Spleen (tissue), 7 donors: ENCODE results near the gene ARHGEF10L.

ENCODE experiments used
- POLR2A ChIP-seq, 3 donors: fragments of 450-650 bp; IDR thresholded peaks; one replicate each; pipeline ENCODE4 v1.5.1; 2017; ENCODE audit warnings: antibody characterized with exemption in 3 of 3, mild to moderate bottlenecking in 1 of 3
- POLR2AphosphoS5 ChIP-seq, 3 donors: sonication (generic); formaldehyde crosslinking; IDR thresholded peaks; one replicate each; pipeline ENCODE4 v1.5.1; 2017; ENCODE audit warnings: antibody characterized with exemption in 3 of 3
- TF ChIP-seq, protein P1 (sequence below), 11 experiments: fragments of 200-600 bp in 7 of 11; fragments of 450-650 bp in 4 of 11; sonication (generic) in 4 of 11; IDR thresholded peaks in 8 of 11; conservative IDR thresholded peaks in 3 of 11; 1 replicate in 7 of 11; 2 replicates in 4 of 11; pipeline versions ENCODE4 v1.4.0 to v1.8.0; 2016 to 2021; ENCODE audit warnings: antibody characterized with exemption in 11 of 11, inconsistent platforms in 4 of 11, mild to moderate bottlenecking in 1 of 11
- donor health status: DM: no; HTN: no; CAD: no; lungs with moderate emphysema.
- donor health status: DM: no; HTN: no; CAD: no.
- donor health status: DM: no; HTN: no; CAD: no.

DNA sequence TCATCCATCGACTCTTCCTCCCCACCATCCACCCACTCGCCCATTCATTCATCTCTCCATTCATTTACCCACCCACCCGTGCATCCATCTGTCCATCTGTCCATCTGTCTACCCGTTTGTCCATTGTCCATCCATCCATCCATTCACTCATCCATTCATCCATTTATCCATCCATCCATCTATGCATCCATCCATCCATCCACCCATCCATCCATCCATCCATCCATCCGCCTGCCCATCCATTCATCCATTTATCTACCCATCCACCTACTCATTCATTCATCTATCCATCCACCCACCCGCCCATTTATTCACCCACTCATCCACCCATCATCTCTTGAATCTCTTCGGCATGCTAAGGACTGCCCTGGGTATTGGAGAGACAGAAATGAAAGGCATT lies 18.5 kb downstream of the ARHGEF10L start:
- TF ChIP-seq, protein P1, sequence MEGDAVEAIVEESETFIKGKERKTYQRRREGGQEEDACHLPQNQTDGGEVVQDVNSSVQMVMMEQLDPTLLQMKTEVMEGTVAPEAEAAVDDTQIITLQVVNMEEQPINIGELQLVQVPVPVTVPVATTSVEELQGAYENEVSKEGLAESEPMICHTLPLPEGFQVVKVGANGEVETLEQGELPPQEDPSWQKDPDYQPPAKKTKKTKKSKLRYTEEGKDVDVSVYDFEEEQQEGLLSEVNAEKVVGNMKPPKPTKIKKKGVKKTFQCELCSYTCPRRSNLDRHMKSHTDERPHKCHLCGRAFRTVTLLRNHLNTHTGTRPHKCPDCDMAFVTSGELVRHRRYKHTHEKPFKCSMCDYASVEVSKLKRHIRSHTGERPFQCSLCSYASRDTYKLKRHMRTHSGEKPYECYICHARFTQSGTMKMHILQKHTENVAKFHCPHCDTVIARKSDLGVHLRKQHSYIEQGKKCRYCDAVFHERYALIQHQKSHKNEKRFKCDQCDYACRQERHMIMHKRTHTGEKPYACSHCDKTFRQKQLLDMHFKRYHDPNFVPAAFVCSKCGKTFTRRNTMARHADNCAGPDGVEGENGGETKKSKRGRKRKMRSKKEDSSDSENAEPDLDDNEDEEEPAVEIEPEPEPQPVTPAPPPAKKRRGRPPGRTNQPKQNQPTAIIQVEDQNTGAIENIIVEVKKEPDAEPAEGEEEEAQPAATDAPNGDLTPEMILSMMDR (IDR thresholded peaks at IDR 0.05 in 8 of 11, conservative IDR thresholded peaks at IDR 0.05 in 3 of 11): no peak
- TF ChIP-seq POLR2A (IDR thresholded peaks at IDR 0.05): no peak
- no peak for TF ChIP-seq POLR2AphosphoS5 (IDR thresholded peaks at IDR 0.05)
